HL-60 (cell line): ENCODE results near the gene NME5.

Source experiments
- CTCF ChIP-seq: IDR thresholded peaks from one replicate; pipeline ENCODE4 v1.5.1; 2011; ENCODE audit warnings: low read length, control low read depth, inconsistent platforms; ENCODE audit not compliant: insufficient read depth
- GABPA ChIP-seq: IDR thresholded peaks from 2 replicates; pipeline ENCODE4 v1.6.1; 2012; ENCODE audit warnings: low read depth
- POLR2AphosphoS5 ChIP-seq: IDR thresholded peaks from 2 replicates; pipeline ENCODE4 v1.6.1; 2012; ENCODE audit warnings: low read depth

- no peak for TF ChIP-seq POLR2AphosphoS5
- no peak for TF ChIP-seq CTCF
- TF ChIP-seq GABPA = no peak
These were observed 32.0 kb downstream of the NME5 start for GRCh38 chr5:138107213-138107612.
